ENCODE measurements around the gene COX6B2.

The COX6B2 gene

DNA sequence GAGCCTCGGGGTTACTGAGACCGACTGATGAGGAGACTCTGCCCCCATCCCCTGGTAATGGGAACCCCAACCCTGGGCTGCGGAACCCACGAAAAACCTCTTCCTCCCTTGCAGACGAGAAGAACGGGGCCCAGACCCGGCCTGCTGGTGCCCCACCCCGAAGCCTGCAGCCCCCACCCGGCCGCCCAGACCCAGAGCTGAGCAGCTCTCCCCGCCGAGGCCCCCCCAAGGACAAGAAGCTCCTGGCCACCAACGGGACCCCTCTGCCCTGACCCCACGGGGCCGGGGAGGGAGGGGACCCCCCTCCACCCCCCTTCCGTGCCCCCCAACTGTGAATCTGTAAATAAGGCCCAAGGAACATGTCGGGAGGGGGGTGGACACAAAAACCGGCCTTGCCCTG, 42.7 kb downstream of the COX6B2 start:
- no peak for DNase-seq

DNA sequence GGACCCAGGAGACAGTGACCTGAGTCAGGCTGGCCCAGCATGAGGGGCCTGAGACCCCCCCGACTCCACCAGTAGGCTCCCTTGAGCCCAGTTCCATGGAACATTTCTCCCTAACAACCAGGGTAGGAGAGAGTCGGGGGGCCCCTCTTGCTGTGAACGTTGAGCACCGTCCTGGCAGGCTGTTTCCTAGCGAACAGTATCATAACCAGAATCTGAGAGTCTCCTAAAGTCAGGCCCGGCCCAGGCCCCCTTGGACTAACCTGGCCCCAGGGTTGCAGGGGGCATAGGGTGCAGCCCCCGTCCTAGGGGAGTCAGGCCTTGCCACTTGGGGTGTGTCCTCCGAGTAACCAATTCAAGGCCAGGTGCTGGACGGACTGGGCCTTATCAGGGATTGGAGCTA, 43.1 kb downstream of the COX6B2 start:
- no peak for DNase-seq

DNA sequence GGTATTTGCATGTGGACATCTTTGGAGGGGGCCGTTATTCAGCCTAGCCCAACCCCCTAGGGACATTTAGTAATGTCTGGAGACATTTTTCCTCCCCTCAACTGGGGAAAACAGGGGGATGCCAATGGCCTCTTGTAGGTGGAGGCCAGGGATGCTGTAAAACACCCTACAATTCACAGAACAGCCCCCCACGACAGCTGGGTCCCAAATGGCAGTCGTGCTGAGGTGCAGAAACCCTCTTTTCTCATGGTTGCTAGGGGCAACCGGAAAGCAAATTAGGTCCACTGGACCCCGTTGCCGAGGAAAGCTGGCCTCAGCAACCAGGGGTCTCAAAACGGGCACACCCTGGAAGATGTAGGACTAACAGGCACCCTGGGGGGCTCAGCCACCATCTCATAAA, 44.0 kb downstream of the COX6B2 start:
- DNase-seq: no peak

DNA sequence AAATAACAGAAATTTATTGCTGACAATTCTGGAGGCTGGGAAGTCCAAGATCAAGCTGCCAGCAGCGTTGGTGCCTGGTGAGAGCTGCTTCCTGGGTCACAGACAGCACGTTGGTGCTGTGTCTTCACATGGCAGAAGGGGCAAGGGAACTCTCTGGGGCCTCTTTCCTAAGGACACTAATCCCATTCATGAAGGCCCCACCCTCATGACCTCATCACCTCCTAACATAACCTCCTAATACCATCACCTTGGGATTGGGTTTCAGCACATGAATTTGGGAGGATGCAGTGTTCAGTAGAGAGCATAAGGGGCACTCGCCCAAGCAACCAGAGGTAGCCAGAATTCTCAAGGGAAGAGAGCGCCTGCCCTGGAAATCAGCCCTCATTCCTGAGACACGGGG, 45.1 kb downstream of the COX6B2 start:
- DNase-seq: no peak

DNA sequence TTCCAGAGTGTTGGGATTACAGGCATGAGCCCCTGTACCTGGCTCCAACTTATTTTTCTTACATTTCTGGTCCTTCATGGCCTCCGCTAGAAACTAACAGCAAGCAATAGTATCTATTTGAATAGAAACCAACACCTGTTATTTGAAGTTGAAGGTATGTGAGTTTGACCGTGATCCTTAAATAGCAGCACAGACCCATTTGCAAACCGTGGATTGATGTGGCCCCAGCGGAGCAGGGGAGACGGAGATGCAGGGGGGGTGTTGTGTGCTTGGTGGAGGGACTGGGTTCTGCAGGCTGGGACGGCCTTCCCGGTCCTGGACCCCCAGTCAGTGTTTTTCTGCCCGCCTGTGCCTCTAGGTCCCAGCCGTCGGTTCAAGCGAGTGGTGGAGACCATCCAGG, 46.2 kb downstream of the COX6B2 start:
- no peak for DNase-seq

DNA sequence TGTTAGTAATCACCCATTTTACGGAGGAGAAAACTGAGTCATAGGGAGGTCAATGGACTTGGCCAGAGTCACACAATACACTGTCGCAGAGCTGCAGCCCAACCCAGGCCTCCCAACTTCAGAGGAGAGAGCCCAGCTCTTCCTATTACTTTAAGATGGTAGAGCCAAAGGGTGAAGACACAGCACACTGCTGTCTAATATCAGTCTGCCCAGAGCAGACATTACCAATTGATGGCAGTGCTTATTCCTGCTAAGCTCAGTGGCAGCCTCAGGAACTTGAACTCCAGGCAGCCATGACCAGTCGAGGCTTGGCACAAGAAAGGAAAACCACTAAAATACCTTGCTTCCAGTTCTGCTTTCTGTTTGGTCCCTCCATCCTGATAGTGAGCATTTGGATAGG, 47.8 kb downstream of the COX6B2 start:
- no peak for DNase-seq

DNA sequence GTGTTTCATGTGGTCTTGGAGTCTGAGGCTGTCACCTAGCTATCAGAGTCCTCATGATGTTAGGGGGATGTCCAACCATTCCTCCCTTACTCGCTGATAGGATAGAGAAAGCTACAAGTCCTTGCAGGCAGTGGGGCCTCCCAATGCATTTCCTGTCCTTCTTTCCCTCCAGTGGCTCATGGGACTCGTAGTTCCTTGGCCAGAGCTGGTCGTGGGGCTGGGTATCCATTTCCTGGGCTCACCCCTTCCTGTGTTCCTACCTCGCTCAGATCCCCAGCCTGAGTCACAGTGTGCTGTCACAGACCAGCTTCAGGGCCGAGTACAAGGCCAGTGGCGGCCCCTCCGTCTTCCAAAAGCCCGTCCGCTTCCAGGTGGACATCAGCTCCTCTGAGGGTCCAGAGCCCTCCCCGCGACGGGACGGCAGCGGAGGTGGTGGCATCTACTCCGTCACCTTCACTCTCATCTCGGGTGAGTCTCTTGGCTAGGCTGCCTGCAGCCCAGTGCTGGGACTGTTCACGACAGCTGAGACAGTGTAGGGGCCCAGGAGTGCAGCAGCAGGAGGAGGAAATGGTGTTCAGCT, 48.4 kb downstream of the COX6B2 start:
- DNase-seq: no peak

DNA sequence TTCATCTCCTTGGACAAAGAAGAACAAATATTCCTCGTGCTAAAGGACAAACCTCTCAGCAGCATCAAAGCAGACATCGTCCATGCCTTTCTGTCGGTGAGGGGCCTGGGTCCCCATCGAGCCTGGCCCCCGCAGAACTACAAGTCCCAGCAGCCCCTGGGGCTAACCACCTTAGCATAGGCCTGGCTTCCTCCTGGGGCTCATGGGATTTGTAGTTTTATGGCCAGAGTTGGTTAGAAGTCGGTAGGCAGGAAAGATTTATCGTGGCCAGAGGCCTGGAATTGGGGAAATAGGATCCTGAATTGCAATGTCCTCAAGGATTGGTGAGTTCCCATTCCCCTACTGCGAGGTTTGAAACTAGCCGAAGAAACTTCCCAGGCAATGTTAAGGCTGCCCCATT, 49.0 kb downstream of the COX6B2 start:
- no peak for DNase-seq

DNA sequence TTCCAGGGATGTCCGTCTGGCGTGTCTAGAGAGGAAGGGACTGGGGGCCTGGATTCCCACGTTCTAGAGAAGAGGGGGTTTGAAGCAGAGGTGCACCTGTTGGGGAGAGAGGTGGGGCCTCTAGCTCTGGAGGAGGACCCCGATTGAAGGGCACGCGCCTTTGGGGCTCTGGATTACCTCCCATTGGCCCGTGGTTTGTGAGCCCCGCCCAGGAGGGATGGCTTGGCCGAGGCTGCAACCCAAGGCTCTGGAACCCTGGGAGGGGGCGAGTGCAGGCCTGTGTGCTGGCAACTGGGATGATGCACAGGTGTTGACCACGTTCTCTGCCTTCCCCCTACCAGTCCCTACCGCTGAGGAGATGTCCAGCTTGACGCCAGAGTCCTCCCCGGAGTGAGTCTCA, 49.5 kb downstream of the COX6B2 start:
- no peak for DNase-seq

DNA sequence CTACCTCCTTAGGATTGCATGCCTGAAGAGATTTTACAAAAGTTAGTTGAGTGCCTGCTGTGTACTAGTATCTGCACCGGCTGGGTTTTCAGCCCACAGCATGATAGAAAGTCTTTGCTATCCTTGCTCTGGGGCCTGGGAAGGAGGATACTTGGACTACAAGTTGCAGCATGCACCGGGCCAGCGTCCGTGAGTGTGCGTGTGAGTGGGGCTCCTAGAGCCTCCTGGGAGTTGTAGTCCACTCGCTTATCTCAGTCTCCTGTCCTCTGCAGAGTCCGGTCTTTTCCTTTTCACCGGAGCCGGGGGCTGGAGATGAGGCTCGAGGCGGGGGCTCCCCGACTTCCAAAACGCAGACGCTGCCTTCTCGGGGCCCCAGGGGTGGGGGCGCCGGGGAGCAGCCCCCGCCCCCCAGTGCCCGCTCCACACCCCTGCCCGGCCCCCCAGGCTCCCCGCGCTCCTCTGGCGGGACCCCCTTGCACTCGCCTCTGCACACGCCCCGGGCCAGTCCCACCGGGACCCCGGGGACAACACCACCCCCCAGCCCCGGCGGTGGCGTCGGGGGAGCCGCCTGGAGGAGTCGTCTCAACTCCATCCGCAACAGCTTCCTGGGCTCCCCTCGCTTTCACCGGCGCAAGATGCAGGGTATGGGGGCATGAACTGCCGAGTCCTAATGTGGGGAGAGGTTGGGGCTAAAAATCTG, 50.1 kb downstream of the COX6B2 start:
- DNase-seq: no peak

DNA sequence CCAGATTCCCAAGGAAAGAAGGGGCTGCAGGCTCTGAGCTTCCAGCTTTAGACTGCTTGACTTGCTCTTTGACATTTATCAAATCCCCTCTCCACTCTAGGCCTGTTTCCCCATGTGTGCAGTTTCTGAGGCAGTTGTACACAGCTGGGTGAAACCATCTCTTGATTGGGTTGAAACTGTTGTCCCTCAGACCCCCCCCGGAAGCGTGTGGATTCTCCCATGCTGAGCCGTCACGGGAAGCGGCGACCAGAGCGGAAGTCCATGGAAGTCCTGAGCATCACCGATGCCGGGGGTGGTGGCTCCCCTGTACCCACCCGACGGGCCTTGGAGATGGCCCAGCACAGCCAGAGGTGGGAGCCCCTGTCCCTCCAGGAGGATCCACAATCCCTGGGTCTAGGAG, 51.0 kb downstream of the COX6B2 start:
- DNase-seq: no peak

DNA sequence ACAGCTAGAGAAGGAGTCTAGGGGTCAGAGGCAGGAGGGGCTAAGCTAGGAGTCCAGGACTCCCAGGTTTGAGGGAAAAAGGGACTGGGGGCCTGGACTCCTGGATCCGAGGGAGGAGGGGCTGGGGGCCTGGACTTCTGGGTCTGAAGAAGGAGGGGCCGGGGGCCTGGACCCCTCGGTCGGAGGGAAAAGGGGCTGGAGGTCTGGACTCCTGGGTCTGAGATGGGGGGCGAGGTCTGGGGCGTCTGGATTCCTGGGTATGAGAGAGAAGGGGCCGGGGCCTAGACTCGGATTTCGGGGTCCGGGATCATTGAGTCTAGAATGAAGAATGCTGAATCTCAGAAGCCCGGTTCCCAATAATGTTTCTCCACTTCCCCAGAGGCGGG, 52.2 kb downstream of the COX6B2 start:
- no peak for DNase-seq

DNA sequence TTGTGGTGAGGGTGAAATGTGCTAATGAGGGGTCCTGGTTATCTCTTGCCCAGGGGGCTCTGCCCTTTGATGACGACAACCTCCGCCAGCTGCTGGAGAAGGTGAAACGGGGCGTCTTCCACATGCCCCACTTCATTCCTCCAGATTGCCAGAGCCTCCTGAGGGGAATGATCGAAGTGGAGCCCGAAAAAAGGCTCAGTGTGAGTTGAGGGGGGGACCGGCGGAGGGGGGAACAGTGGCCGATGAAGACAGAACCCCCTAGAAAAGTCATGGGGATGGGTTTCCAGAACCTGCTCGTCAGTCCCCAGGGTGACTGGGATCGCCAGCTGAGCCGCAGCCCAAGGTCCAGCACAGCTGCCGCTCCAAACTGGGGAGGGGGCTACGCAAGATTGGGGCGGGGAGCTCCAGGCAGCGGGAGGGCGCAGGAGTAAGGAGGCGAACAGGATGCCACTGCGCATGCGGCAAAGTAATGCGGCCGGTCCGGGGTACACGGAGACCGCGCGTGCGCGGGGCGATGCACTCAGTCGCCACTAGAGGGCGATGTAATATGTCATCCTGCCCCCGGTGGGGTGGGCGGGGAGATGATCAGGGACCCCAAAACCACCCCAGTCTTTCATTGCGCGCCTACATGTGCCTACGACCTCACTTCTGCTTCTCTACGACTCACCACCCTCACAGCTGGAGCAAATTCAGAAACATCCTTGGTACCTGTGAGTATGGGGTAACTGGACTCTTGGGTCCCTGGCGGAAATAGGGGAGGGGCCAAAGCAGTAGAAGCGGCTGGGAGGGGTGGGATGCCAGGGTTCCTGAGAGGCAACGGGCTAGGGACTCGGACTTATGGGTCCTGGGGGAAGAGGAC, 52.8 kb downstream of the COX6B2 start:
- DNase-seq: peak; percentile 95

DNA sequence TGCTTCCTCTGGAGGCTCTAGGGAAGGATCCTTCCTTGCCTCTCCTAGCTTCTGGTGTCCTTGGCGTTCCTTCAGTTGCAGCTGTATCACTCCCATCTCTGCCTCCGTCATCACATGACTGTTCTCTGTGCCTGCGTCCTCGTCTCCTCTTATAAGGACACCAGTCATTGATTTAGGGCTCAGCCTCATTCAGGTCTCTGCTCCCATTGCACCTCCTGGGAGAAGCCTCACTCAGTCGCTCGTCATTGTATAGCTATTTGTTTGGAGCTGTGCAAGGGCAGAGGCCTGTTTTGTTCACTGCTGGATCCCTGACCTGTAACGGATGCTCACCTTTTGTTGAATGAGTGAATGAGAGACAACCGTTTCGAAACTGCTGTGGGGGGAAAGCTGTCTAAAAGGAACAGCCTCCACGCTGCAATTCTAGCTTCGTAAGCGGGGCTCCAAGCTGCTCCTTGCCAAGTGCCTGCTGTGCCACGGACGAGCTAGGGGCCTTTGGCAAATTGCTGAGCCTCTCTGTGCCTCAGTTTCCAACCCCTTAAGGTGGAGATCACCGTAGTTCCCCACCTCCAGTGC, 53.5 kb downstream of the COX6B2 start:
- DNase-seq: no peak

DNA sequence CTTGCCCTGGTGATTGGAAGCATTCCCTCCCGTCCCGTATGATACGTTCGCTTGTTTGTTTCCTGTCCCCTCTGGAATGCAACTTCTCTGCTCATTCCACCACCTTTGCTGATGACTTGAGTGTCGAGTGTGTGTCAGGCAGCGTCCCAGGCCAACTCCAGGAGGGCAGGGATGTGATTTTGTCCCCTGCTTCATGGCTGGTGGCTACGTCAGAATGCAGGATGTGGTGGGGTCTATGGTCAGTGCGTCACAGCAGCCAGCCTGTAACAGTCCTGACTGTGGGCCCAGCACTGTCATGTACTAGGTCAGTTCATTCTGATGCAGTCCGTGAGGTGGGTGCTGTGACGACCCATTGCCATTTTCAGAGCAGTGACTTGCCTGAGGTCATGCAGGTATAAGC, 54.5 kb downstream of the COX6B2 start:
- DNase-seq: no peak
